GM12875 (cell line): Measurements from ENCODE around the gene GPR18.

Experiments
- H3K4me3 ChIP-seq: one replicate; pipeline ENCODE4 v1.5.1; 2011; ENCODE audit warnings: low read depth, low read length, control low read depth
- CTCF ChIP-seq: IDR thresholded peaks from 2 replicates; pipeline ENCODE4 v1.5.1; 2011; ENCODE audit warnings: low read depth, mild to moderate bottlenecking, control low read depth, inconsistent platforms, low read length, moderate library complexity, borderline replicate concordance; ENCODE audit not compliant: insufficient read depth

GPR18 gene

DNA sequence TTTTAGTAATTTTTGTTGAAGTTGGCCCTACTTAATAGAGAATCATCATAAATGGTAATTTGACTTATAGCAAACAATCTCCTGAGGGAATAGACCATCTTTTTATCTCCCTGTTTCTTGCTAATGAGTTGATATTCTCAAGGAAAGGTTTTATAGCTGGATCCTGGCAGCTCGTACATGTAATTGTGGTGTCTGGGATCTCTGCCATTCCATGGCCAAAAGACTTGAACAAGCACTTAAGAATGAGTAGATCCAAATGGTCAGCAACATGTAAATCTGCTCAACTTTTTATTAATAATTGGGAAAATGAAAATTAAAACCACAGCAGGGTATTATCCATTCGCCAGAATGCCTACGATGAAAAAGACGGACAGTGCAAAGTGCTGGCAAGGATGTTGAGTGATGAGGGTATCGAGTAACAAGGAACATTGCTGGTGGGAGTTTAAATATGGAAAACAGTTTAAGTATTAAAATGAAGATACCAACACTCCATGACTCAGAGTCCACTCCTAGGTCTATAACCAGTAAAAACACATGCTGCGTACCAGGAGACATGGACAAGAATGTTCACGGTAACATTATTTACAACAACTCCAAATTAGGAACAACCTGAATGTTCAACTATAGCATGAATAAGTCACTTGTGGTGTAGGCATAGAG lies 5.1 kb upstream of the GPR18 start:
- no peak overlapping the region for H3K4me3 ChIP-seq
- TF ChIP-seq CTCF = no peak

- TF ChIP-seq CTCF = no peak
- H3K4me3 ChIP-seq = no peak overlapping the region
Measured at GRCh38 chr13:99261059-99261458, 2.9 kb upstream of the GPR18 start.

DNA sequence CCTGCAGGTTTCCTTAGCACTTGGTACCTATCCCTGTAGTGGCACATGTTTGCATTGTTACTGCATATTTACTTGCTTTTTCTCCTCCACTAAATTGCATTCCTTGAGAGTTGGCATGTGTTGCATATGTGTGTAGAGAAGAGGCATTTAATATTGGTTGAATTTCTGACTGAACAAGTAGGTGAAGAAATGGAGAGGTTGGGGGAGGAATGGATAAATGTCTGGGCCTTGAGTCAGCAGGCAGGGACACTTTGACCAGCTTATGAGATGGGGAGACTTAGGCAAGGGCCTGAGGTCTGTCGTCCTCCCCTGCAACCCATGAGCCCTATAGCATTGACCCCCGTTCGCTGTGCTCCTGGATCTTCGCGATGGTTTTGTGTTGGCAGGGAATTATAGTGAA lies 2.0 kb upstream of the GPR18 start:
- no peak for TF ChIP-seq CTCF
- H3K4me3 ChIP-seq = no peak overlapping the region

GRCh38 chr13:99258946-99259345 lies 767 bp upstream of the GPR18 start:
- H3K4me3 ChIP-seq = no peak overlapping the region
- no peak for TF ChIP-seq CTCF

- no peak for TF ChIP-seq CTCF
- H3K4me3 ChIP-seq = no peak overlapping the region
Measured at GRCh38 chr13:99257291-99257690, 888 bp downstream of the GPR18 start.

- no peak overlapping the region for H3K4me3 ChIP-seq
- TF ChIP-seq CTCF = no peak
Measured at GRCh38 chr13:99256709-99257108, 1.5 kb downstream of the GPR18 start.

GRCh38 chr13:99256283-99256682 lies 1.9 kb downstream of the GPR18 start:
- no peak for TF ChIP-seq CTCF
- no peak overlapping the region for H3K4me3 ChIP-seq
